Activated CD8-positive, alpha-beta memory T cell treated with anti-CD3 and anti-CD28 coated beads, Interleukin-2, amount 10 ng/mL, durations not matched to agents 7 days and 5 days (primary cell): ENCODE measurements around the gene TMEM106B. TPM values are rescaled to one million over a fixed set of nuclear protein-coding genes. Genes with fewer than 3 reads are reported as not detected.

Source experiments
- ATAC-seq: fragments of 150-1000 bp; cut with Tn5 transposase; one replicate; pipeline ENCODE4 v1.10.0; 2021; ENCODE audit warnings: moderate library complexity
- CTCF ChIA-PET: fragments of 350-600 bp; sonication (Branson Sonifier 250); formaldehyde crosslinking; loops from one replicate; lab custom pipeline; 2021; ENCODE audit warnings: antibody characterized with exemption; lab: Charles Lee
- DNase-seq: peaks from one replicate; pipeline ENCODE4 v3.0.0-alpha.2; 2020
- H3K27ac Mint-ChIP-seq: one replicate; pipeline ENCODE4 v1.8.0; 2021; ENCODE audit warnings: mild to moderate bottlenecking, mixed read lengths
- H3K27me3 Mint-ChIP-seq: one replicate; pipeline ENCODE4 v1.8.0; 2021; ENCODE audit warnings: mixed read lengths
- H3K36me3 Mint-ChIP-seq: one replicate; pipeline ENCODE4 v1.8.0; 2021; ENCODE audit warnings: mild to moderate bottlenecking, mixed read lengths
- H3K4me1 Mint-ChIP-seq: one replicate; pipeline ENCODE4 v1.8.0; 2021; ENCODE audit warnings: mixed read lengths
- H3K4me3 Mint-ChIP-seq: one replicate; pipeline ENCODE4 v1.8.0; 2021; ENCODE audit warnings: mild to moderate bottlenecking, moderate library complexity, mixed read lengths
- H3K9me3 Mint-ChIP-seq: one replicate; pipeline ENCODE4 v1.8.0; 2022; ENCODE audit warnings: low read depth, mixed read lengths
- total RNA-seq, 2 experiments: library from RNA; stranded (reverse); gene quantifications; one replicate each; pipeline ENCODE4 v1.2.3, GENCODE V29; 2021

TMEM106B gene
- total RNA-seq, 2 experiments from 2014 or later, result 23.0 to 23.2 TPM

GRCh38 chr7:12287901-12288300, 76.8 kb downstream of the TMEM106B start:
- DNase-seq (no peak), ATAC-seq (no peak)
- Mint-ChIP-seq H3K27me3 (peaks cover 2% of the 10 kb centered on the region), H3K27ac (no peak overlapping the region), H3K4me3 (no peak overlapping the region), H3K9me3 (peaks cover 5% of the 10 kb centered on the region), H3K4me1 (no peaks in the 10 kb centered on the region), H3K36me3 (no peaks in the 10 kb centered on the region)
- CTCF ChIA-PET, result no interaction called here

GRCh38 chr7:12289996-12290395, 78.9 kb downstream of the TMEM106B start:
- ATAC-seq, result no peak
- H3K27me3 Mint-ChIP-seq, result peaks cover 2% of the 10 kb centered on the region
- no peaks in the 10 kb centered on the region for H3K36me3 Mint-ChIP-seq
- no peak overlapping the region for H3K27ac Mint-ChIP-seq
- no peak for DNase-seq
- H3K9me3 Mint-ChIP-seq, result peaks cover 5% of the 10 kb centered on the region
- CTCF ChIA-PET, result no interaction called here
- H3K4me3 Mint-ChIP-seq, result no peak overlapping the region
- no peaks in the 10 kb centered on the region for H3K4me1 Mint-ChIP-seq

GRCh38 chr7:12290761-12291160, 79.7 kb downstream of the TMEM106B start:
- CTCF ChIA-PET, result interaction anchor here (1.3 kb wide), 1 partner anchor 11 kb away, joined by 4 read pairs; no protein-coding TSS in a partner anchor
- H3K4me1 Mint-ChIP-seq, result no peaks in the 10 kb centered on the region
- ATAC-seq (no peak), DNase-seq (no peak)
- no peaks in the 10 kb centered on the region for H3K36me3 Mint-ChIP-seq
- H3K27me3 Mint-ChIP-seq, result peaks cover 2% of the 10 kb centered on the region
- H3K9me3 Mint-ChIP-seq, result peaks cover 5% of the 10 kb centered on the region
- H3K27ac Mint-ChIP-seq, result no peak overlapping the region
- H3K4me3 Mint-ChIP-seq, result no peak overlapping the region

- CTCF ChIA-PET, result interaction anchor here (0.8 to 1.3 kb wide), 3 partner anchors 10 to 81 kb away, joined by 3 to 4 read pairs (median 3); partner anchors contain the start of gene TMEM106B
- Mint-ChIP-seq H3K4me1 (no peaks in the 10 kb centered on the region), H3K4me3 (no peak overlapping the region), H3K27me3 (peaks cover 1% of the 10 kb centered on the region), H3K27ac (no peak overlapping the region), H3K36me3 (no peaks in the 10 kb centered on the region), H3K9me3 (peaks cover 5% of the 10 kb centered on the region)
- DNase-seq, result no peak
- ATAC-seq, result peak; percentile 27
These were observed 80.8 kb downstream of the TMEM106B start for GRCh38 chr7:12291870-12292269.

Other genes with a start within 250 kb of the TMEM106B start
- gene VWDE, start 192.6 kb downstream of the TMEM106B start, total RNA-seq, result 1 to 10 TPM; 3.4 to 4.6 TPM